Islet precursor cell (in vitro differentiated cells): Measurements from ENCODE around the gene CDH10.

Source experiments
- DNase-seq: peaks from one replicate; pipeline ENCODE4 v3.0.0-alpha.2; 2018

CDH10 gene

DNA sequence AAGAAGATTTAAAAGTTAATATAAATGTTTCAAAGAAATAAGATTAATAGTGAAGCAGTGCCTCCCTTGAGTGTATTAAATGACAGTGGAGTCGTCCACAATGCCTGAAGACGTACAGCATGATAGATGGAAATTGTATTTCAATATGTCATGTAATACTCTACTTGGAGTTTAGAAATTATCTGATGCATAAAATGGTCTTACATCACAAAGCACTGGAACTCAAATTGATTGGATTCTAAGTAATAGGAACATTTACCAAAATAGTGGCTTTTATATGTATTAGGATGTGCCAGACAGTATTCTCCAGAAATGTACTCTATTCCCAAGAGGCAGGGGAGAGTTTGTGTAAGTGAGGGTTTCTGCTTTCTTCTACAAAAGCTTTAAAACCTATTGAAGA is 49.4 kb downstream of the CDH10 start:
- DNase-seq: no peak

DNA sequence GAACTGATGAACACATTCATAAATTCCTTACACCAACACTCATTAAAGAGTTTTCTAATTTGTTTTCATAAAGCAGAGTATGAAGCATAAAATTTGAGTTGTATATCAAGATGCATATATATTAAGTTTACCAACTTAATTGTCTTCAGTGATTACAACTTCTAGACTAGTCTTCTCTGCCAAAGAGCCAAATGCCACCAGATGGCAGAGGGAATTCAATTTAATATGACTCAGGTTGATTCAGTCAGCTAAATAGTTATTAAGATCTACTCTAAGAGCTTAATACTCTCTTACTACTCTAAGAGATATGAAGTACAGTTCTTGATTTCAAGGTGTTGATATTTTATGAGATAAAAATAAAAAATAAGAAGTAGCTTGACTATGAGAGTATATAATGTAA is 53.4 kb downstream of the CDH10 start:
- no peak for DNase-seq

DNA sequence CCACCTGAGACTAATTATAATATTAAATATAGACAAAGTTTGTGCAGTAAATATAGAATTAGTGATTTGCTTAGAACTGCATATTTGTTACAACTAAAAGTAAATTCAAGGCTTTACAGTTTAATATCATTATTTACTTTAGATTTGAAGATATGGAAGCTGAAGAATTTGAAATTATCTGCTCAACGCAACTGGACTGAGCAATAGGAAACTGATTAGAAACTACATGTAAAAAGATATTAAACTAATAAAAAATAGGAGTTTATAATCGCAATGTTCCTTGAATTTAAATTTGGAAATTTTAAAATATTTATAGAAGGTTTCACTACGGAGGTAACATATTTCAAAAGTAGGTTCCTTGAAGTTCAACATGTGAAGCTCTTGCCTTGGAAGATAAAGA is 55.2 kb downstream of the CDH10 start:
- no peak for DNase-seq

DNA sequence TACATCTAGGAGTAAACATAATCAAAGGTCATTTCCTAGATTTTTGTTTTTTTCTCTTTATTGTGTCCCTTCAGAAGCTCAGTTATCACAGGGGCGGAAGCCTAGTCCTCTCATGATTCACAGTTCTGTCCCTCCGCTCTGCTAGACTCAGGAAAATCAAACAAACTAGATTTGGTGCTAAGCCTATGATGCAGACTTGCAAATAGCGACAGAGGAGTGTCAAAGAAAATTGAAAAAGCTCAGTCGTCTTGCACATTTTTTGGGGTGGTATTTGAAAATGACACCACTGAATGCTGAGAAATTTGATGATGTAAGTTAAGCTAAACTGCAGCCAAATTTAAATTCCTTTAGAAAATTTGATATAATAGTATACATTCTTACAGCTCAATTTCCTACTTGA is 59.0 kb downstream of the CDH10 start:
- DNase-seq: no peak

DNA sequence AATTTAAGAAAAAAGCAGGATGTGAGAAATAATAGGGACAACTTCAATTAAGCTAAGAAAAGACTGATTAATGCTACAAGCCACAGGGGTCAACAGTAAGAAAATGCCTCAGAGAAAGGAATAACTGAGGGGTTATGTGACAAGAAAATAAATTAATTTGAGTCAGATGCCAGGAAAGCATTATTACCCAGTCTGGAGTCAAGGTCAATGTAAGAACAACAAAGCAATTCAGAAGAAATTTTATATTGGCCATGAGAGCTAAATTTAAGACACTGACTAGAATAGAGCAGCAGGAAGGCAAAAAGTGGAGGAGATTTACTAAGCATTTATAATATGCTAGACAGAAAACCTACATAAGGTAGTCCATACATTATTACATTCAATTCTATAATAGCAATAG is 73.5 kb downstream of the CDH10 start:
- no peak for DNase-seq

DNA sequence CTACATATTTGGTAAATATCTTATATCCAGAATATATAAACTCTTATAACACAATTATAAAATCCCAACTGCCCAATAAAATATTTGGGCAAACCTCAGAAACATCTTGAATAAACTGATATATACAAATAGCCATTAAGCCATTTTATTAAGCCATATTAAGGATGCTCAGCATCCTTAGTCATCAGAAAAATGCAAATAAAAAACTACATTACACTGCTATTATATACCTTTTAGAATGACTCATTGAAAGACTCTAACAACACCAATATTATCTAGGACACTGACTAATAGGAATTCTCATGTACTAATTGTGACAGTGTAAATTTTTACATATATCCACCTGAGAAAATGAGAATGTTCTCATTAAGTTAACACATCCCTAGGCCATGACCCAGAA is 77.8 kb downstream of the CDH10 start:
- DNase-seq: no peak

DNA sequence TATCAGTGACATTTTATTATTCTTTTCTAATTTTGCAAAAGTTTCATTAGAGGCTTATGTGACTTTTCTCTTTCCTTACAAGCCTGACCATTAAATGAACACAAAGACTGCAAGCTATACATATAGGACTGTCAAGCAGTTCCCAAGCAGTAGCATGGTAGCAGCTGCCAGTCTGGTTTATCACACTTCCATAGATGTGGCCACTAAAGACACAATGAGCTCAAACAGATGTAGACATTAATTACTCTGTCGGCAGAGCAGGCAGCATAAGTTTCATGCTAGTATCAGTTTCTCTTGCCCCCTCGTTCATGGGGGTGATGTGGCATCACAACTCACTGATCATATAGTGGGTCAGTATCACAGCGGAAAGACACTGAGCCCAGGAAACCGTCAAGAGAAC is 89.5 kb downstream of the CDH10 start:
- no peak for DNase-seq

DNA sequence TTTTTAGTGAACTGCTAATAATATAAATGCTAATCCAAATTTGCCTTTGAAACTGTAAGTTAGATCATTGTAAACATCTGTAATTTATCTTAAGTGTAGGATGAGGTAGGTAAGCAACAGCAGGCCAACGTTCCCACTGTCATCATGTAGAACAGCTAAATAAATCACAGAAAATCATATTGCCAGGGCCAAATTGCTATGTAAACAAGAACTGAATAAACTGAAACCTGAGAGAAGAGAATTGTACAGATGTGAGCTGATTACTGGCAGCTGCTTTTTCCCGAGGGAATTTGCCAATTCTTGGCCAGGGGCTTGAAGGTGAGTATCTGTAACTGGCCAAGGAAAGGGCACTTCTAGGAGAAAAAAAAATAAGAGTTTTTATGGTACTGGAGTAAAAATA is 97.6 kb downstream of the CDH10 start:
- DNase-seq: no peak

DNA sequence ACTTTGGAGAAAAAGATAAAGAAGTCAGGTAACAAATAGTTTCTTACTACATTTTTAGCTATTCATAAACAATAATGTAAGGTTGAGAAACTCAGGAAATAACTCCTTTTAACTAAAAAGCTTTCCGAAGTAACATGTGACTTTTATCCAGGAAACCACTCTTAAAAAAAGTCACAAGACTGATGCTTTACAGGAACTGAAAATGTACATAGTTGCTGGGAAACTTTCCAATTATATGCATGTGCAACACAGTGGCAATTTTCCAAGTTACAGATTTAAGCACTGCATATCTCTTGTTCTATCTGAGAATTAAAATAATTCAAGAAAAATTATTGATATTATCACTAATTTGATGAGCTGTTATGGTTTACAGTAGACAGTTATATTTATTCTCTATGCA is 105.2 kb downstream of the CDH10 start:
- no peak for DNase-seq

DNA sequence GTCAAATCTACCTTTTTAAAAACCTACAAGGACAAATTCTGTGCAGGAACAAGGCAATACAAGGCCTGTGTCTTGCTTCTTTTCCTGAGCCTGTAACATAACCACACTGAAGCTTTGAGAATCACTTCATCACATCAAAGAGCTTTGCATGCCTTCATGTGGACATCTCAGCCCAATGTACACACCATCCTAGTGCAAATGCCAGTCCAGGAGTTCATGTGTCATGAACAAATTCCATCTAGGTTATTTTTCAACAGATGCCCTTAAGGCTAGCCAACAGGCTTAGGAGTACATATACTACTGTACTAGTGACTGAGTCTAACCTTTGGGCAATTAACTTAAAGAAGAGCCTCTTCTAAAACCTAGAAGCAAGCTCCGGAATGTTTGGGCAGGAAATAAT is 106.4 kb downstream of the CDH10 start:
- no peak for DNase-seq

DNA sequence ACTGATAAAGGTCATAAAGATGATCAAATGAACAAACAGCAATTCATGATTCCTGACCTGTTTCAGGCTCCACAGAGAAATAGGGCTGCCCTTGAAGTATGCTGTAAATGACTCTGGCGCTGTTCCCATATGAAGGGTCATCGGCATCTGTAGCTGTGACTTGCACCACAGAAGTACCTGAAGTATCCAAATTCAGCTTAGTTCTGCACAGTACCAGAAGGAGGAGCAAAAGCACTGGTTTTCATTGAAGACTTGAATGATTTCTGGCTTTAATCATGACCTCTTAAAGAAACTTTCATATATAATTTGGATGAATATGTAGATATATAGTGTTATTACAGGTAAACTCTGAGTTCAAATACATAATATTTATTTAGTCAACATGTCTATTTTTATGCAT is 109.1 kb downstream of the CDH10 start:
- no peak for DNase-seq

DNA sequence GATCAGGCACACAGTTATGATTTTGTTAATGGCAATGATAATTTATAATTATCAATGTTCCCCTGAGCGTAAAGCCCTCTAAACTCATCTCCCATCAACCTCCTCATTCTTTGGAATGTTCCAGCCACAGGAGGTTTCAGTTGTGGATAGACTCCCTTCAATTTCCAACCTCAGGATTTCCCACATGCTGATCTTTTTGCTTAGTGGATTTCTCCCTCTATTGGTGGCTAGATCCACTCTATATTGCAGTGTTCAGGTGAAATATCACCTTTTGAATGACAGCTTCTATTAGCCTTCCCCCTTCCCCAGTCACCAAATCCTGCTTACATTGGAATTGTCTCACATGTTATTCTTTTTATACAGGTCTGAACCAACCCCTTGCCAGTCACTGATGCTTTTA is 113.9 kb downstream of the CDH10 start:
- DNase-seq: no peak

DNA sequence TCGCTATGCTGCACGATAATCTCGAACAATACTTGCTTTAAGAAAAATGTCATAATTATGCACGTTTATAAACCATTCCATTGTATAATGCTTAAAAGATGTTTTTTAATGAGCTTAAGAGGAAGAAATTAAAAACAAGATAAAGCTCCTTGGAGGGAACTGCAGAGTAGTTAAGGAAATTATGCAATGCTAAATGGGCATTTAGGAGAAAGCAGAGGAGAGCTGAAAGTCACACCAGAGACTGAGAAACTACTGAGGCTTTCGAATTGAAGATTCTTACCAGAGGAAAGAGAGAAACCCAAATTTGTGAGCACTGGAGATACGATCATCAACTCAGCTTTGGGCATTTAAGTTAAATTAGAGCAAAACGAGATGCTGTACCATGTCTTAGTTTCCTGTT is 119.4 kb downstream of the CDH10 start:
- no peak for DNase-seq

DNA sequence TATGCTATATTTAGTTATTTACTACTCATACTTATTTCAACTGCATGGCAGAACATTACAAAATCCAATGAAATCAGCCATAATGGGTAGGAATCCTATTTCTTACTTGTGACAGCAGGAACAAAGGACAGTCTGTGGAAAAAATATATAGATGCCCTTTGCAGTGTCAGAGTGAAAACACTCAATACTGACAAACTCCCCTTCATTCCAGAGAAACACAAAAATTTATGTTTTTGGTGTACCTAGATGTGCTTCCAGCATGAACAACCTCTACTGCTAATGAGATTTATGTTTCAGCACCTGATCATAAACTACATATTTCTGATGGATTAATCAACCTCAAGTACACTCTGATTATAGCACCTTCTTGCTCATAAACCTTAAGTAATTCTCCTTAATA is 132.4 kb downstream of the CDH10 start:
- no peak for DNase-seq

DNA sequence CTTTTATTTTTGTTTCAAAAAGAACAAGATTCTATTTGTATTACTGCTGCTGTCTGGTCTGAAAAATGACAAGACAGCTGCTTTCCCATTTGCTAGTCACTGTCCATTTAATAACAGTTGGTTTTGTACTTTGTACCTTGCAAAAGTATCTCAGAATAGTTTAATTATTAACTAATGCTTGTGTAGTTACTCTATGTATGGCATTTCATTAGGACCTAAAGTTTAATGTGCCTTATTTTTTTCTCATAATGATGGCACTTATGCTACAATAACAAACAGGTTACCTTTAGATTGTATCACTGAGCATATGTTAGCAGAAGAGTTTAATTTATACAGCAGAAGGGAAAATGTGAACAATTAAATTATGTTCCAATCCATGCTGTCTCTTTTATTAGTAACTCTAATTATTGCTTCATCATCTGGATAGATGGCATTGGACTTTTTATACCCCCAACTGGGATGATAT is 134.2 kb downstream of the CDH10 start:
- DNase-seq: no peak

DNA sequence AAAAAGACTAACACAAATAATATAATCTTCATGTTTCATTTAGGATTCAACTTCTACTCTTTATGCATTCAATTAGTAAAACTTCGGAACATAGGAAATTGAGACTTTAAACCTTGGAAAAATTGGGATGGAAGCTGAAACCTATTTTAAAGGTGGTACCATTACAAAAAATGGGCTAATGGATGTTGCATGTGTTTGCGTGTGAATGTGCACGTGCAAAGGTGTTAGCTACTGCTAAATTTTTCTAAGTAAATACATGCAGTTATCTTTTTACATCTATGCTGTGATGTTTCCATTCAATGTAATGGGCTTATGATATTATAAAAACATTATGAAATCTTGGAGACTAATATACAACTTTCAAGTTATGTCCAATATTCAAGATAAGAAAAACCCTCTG is 134.8 kb downstream of the CDH10 start:
- DNase-seq: no peak

DNA sequence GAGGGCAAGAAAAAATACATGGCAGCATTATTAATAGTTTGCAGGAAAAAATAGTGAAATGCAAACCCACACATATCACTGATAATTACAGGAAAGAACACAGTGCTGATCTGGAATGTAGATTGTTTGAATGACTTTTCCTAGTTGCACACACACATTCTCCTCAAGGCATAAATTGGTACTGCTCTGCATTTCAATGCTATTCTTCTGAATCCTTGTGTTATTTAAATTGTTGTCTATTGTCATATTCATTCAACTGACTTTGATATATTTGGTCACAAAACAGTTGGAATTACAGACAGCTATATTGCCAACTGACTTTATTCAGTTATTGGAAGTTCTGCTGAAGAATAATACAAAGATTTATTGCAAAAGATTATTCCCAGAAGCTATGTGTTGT is 139.5 kb downstream of the CDH10 start:
- no peak for DNase-seq

DNA sequence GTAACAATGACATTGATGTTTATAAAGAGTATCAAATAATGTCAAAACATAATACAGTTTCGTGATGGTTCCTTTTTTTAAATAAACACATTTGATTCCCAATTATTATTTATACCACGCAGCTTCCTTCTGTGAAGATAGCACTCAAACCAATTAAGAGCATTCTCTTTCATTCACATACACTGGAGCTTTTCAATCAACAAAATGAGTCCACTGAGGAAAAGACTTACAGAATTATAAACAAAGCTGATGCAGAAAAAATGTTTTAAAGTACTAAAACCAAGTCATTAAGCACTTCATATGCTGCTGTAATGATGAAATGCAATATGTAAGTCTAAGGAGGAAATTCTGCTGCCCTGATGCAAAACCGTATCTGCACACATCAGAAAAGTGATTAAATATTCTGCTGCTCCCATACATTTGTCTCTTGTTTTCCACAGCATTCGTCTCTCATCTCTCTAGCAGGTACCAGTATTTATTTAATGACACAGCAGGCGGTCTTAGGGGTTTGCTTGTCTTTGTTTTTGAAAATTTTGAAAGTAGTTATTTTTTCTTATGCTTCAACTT is 147.1 kb downstream of the CDH10 start:
- no peak for DNase-seq

DNA sequence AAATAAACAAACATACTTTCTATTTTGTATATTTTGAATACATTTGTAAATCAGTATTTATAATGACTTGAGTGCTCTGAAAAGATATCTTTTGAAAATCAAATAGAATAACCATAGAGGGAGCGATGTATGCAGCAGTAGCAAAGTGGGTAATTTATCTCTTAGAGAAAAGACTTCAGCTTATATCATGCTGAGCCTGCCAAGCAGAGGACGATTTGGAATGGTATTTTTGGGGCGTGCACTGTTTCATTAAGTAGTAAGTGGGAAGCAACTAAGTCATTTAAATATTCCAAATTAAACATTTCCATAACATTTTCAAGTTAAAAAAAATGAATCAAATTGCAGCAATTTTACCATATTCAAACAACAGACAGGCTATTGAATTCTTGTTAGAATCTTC is 147.6 kb downstream of the CDH10 start:
- DNase-seq: no peak

DNA sequence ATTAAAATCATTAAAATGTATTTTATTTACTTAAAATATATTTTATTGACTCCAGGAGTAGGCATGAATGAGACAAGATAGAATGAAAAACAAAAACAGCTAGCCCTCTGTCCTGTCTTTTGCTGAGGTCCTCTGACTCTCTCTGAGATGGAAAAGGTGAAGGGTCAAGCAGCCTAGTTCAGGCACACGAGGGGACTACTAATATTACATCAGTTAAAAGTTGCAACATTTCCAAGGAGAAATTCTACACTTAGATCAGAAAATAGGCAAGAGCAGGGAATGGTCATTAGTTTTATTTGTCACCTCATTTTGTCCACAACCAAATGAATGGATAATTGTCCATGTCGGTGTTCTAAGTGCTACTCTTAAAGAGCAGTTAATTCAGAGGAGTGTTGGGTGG is 148.5 kb downstream of the CDH10 start:
- no peak for DNase-seq

DNA sequence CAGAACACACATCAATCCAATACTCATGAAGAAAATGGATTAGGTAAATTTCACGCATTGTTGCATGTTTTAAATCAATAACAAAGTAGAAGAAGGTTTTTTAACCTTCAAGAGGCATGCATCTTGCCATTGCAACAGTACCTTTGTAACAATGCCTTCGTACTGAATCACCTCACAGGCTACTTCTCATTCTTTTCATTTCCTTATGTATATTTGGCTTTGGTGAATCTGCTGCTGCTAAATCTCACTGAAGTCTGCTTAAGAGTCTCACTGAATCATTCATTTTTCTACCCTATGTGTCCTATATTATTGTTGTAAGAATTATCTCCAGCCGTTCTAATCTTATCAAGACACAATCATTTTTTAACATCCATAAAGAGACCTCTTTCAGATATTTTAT is 152.5 kb downstream of the CDH10 start:
- DNase-seq: no peak

DNA sequence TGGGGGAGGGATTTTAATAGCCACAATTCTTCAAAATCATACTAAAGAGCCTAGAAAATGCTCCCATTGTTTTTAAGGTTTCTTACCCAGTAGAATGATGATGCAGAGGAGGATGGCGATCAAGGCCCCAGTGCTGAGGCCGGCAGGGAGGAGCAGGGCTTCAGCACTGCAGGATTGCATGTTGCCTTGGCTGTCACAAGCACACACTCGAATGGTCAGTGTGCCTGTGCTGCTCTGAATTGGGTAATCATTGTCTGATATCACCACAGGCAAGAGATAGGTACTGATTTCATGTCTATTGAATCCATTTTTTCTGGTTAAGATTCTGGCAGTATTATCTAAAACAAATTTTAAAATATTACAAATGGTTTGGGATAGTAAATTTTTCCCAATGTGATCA is 153.3 kb downstream of the CDH10 start:
- no peak for DNase-seq

DNA sequence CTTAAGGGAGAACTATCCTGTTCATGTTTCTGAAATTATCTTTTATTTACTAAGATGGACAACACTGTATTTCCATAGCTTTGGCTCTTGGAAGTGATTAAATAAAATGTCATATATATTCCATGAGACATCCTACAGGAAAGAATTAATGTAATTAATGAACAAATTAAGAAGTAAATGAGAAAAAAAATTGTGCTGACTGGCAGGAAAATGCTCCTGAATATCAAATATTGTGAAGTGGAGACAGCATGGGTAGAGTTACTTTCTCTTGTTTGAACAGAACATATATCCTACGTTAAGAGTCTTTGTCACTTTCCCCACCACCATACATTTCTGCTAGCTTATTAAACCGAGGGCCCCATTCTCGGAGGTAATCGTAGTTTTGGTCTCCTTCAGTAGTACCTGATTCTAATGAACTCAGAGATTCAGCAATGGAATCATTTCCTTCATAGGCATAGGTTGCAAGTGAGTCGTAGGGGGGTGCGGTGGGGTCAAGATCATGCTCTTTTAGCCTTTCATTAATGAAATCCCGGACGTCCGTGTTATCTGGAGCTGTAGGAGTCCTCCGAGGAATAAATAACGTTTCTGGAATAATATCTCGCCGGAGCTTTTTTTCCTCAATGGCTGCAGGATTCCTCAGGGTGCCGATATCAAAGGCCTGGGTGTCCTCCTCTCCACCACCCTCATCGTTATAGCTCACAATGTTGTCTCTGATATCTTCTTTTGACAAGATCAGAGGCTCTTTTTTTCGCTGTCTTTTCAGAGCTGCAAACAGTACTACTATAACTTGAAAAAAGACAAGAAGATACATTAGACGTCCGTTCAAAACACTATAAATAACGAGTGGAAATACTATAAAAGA is 157.2 kb downstream of the CDH10 start:
- no peak for DNase-seq

DNA sequence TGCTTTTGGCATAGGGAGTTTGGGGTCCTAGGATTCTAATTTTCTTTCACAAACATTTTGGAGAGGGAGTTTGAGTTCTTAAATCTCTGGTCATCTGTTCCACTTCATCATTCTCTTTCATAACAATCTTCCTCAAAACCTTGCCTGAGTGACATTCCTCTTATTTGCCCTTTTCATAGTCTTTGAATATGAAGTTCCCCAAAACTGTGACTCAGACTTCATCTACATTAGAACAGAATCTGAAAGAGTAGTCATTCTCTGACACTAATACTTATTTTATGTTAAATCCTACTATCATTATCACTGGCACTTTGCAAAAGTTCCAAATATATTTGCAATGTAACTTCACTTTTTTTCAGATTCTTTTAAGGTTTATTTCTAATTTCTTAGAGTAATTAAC is 163.8 kb downstream of the CDH10 start:
- DNase-seq: no peak

DNA sequence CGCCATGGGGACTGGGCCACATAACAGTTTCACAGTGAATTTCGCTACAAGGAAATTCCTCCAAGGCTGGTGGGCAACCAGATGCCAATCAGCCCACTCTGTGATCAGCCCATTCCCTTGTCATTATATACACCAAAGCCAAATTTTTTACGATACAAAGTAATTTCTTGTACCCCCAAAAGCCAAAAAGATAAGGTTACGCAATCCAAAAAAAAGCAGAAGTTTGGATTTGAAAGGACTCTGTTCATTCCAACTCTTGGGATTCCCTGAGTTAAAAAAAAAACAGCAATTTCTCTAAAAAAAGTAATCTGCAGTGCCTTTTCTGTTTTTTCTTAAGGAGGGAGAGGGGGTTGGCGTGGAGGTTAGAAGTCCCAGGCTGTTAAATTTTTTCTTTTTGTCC is 166.8 kb downstream of the CDH10 start:
- no peak for DNase-seq
